ENCODE data around the gene PEX26.
"Not testable (repeated sequence)": the region's sequence is repeated elsewhere in the genome, so short reads cannot be mapped to it uniquely, and the experiment has no call there.

Gene PEX26

DNA sequence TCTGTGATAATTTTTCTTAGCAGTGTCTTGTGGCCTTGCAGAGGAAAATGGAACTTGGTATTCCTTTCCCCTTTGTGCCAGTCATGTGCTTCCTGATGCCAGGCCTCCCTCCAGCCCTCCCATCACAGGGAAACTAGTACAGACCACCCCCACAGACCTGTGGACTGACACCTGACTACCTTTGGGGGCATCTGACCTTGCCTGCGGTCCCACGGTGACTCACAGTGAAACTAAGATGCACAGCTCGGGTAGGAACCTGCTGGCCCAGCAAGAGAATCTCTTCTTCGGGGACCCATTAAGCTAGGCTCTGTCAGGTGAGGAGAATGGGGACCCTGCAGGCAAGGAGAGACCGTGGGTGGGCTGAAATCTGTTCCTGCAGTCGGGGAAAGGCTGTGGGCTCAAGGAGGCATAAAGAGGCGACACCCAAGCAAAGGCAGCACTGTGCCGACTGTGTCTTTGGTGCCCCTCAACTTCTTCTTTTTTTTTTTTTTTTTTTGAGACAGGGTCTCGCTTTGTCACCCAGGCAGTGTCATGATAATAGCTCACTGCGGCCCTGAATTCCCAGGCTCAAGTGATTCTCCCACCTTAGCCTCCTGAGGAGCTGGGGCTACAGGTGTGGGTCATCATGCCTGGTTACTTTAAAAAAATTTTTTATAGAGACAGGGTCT lies 20.8 kb upstream of the PEX26 start:
- no peak for DNase-seq (ENCODE audit: low read depth)

DNA sequence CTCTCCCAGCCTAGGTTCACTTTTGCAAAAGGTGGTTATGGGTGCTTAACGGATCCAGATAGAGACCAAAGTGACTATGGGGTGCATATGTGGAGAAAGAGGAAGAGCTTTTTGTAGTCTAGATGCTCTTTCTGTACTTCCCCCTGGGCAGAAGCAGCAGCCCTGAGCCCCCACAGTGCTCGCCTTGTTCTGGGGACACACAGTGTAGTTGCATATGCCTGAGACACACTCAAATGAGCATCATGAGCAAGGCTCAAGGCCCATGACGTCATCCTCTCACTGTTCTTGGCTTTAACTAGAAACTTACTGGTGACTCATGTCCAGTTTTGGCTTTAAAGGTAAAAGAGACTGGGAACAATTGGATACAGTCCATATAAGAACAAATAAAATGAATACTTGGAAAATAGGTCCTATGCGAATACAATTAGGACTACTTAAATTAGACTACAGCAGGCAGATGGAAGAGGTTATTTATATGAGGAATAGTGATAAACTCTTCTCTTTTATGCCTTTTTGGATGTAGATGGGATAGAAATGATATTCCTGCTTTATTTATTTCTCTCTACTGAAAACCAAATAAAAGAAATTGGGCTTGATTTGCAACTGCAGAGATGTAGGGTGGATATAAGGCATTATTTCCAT lies 20.1 kb upstream of the PEX26 start:
- peak; percentile 94 for DNase-seq (ENCODE audit: low read depth)

DNA sequence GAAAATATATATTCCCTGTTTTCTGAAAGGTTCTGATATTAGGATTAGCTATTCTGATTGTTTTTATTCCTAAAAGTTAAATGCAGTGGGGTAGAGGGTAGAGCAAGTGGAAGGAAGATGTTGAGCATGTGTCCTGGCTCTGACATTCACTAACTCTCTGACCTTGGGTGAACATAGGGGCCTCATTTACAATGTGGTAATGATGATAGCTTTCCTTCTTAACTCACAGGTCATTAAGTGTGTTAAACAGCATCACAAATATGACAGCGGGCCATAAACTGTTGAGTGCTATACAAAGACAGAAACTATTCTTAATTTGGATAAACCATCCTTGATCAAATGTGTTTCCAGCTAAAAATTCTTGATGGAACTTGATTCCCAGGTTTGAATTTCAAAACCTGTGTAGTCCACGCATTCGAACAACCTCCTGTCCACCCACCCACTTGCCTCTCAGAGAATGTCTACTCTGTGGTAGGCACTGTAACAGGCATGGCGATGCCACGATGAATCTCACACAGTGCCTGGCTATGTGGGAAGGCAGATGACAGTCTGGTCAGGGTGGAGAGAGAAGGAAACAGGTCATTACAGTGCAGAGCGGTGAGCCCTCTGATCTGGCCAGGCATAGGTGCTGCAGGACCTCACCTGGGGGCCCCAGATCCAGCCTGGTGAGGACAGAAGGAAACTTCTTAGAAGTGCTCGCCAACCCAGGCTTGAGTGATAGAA lies 19.3 kb upstream of the PEX26 start:
- DNase-seq (ENCODE audit: low read depth) = no peak

DNA sequence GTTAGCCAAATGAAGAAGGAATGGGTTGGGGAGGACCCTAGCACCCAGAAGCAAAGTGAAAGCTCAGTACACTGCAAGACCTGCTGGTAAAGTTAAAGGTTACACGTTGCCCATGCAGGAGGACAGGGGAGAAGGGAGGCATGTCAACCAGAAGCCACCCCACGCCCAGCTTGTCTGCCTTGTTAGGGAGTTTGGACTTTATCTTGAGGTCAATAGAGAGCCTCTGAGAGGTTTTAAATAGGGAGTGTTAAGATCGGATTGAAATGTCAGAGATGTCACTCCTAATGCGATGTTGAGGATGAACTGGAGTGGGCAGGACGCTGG lies 18.7 kb upstream of the PEX26 start:
- no peak for DNase-seq (ENCODE audit: low read depth)

DNA sequence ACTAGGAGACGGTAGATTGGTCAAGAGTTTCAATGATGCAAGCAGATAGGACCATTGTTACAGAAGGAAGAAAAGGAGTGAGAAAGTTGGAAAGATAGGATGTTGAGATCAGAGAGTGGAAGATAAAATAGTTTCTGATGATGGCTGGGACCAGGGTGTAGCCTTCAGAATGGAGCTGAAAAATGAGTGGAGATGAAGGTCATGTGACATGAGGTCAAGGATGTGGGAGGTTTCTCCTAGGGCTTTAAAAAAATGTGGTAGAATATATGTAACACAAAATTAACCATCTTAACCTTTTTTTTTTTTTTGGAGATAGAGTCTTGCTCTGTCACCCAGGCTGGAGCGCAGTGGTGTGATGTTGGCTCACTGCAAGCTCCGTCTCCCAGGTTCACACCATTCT lies 18.3 kb upstream of the PEX26 start:
- no peak for DNase-seq (ENCODE audit: low read depth)

DNA sequence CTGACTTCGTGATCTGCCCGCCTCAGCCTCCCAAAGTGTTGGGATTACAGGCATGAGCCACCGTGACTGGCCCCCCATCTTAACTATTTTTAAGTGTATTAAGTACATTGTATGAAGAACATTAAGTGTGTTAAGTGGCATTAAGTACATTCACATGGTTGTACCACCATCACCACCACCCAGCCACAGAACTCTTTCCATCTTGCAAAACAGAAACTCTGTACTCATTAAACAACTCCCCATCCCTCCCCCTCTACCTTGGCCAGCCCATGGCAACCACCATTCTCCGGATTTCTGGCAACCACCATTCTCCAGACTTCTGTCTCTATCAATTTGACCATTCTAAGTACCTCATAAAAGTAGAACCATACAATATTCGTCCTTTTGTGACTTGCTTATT lies 17.8 kb upstream of the PEX26 start:
- DNase-seq (ENCODE audit: low read depth) = no peak

DNA sequence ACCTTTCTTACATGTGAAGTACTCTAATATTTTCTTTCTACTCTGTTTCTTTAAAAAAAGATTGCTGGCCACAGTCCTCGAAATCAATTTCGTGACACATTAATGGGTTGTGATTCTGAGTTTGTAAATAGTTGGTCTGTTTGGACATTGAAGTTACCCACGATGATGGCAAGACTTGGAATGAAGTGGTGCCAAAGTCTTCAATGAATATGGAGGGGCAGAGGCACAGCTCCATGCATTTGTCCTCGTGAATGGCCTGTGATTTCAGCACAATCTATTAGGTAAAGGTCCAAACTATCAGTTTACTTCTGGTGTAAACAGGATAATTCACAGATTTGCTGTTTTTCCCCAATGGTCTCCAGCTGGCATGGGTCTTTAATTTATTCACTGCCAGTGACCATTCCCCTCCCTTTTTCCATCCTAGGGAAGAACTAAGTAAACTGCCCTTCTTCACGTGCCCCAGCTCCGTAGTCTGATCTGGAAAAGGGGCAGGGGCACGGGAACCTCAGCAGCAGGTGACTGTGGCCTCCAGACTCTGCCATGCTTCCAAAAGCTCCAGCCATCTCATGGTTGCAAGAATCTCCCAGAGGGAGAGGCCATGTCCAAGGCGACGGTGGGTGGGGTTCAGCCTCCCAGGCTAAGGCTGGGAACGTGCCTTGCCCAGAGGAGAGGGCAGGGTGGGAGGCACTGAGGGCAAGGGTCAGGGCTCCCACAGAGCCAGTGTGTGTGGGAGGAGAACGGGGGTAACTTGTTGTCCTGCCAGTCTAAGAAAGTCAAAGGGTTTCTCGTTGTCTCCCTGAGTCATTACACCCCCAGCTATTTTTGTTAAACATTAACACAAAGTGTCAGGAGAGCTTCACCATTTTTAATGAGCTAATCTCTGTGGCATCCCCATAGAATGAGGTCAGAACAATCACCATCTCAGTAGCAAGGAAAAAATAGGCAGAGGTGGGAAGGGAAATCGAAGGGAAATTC lies 16.9 kb upstream of the PEX26 start:
- DNase-seq (ENCODE audit: low read depth) = no peak

DNA sequence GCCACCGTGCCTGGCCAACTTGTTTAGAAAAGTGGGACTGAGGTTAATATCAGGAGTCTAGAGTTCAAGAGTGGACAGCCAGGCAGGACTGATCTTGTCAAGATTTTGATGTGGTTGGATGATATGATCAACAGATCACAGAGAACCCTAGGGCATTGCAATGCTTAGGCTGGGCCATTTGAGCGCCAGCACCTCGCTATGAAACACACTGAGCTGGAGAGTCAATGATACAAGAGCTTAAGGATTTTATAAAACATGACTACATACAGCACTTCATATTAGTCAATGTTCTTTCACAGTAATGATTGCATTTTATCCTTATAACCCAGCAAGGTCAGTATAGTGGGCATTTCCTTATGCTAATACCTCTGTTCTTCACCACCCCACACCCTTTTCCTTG lies 15.4 kb upstream of the PEX26 start:
- DNase-seq (ENCODE audit: low read depth) = no peak

DNA sequence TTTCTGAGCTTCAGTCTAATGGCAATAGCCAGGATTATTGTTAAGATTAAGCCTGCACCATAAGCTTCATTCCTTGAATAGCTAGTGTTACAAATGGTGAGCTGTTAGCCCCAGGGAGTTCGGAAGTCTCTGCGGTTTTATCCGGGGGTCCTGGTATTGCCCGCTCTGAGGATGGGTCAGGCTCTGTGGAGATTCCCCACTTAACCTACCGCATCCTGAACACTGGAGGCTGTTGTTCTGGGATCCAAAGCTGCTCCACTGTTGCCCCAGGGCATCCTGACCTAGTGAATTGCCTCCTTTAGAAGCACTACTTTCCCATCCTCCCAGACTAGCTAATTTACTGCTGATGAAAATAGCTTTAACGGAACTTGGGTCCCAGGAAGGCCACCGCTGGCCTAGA lies 14.5 kb upstream of the PEX26 start:
- no peak for DNase-seq (ENCODE audit: low read depth)

DNA sequence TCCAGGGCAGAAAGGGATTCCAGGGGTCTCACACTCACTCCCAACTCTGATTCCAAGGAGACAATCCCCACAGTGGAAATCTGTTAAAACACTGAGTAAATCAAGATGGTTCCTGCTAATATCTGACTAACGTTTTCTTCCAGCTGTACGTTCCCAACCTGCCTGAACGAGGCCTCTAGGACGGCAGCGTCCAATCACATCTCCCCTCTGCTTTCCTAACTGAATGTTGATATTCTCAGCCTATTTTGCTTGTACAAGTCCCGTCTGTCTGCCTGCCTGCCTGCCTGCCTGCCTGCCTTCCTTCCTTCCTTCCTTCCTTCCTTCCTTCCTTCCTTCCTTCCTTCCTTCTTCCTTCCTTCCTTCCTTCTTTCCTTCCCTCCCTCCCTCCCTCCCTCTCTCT lies 14.1 kb upstream of the PEX26 start:
- DNase-seq (ENCODE audit: low read depth) = not testable (repeated sequence)

DNA sequence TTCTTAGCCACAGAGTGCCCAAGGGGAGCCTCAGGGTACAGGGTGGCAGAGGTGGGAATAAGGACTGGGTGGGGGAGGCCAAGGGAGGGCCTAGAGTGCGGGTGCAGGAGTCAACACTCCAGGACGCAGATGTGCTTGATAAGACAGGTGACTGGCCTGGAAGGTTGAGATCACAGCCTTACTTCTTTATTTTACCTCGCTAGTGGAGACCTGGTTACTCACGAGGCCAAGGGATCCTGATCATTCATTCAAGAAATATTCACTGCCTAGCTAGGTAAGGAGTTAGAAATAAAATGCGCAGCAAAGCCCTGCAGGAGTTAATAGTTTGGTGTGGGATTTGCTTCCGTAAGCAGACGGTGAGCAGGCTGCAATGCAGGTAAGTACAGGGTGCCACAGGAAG lies 13.2 kb upstream of the PEX26 start:
- DNase-seq (ENCODE audit: low read depth) = no peak

DNA sequence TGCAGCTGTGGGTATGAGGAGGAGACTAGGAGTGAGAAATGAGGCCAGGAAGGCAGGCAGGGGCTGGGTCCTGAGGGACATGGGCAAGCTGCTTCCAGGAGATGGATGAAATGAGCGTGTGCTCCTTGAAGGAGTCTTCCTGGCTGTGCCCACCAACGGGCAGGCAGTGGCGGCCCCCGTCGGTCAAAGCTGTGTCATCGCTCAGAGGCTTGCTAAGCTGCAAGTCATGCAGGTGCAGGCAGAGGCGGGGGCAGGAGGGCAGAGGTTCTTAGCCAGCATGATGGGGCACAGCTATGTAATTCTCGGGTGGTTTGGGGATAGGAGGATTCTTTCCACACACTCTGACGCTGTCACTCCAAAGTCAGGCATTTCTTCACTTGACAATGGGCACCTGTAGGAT lies 12.5 kb upstream of the PEX26 start:
- DNase-seq (ENCODE audit: low read depth) = no peak

DNA sequence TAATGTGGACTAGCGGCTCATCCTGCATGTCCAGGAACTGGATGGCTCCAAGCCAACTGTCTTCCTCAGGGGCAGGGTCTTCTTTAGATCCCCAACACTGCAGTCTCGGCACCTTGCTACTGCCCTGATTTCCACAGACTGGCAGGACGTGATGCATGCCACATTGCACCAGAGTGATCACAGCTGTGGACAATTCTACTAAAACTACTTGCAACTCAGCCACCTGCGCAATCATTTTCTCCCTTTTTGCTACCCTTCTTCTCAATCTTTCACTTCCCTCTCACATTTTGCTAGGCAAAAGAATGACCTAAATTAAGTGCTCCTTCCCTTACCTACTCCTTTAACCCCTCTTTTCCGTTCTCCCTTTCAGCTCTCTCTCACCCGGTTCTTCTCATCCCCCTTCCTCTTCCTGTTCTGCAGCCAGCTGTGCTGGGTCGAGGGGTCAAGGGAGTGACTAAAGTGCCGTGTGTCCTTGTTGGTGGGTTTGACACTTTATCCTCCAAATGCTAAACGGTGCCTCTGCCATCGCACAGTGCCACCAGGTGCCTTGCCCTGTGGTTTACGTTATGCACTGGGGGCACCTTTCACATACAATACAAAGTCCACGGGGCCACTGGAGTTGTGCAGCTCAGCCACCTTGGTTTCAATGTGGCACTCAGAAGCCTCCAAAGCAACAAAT lies 11.5 kb upstream of the PEX26 start:
- DNase-seq (ENCODE audit: low read depth) = no peak

DNA sequence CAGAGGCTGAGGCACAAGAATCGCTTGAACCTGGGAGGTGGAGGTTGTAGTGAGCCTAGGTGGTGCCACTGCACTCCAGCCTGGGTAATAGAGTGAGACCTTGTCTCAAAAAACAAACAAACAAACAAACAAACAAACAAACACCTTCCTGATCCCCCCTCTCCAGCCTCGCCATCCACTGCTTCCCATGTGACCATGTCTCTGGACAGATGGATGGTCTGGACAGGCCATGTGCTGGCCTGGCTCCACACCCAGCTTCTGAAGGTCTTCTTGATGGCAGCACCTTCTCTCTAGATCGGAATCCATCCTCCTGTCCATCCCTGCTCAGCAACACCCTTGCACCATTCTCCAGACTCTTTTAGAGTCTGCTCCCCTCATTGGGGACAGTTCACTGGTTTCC lies 10.7 kb upstream of the PEX26 start:
- no peak for DNase-seq (ENCODE audit: low read depth)

DNA sequence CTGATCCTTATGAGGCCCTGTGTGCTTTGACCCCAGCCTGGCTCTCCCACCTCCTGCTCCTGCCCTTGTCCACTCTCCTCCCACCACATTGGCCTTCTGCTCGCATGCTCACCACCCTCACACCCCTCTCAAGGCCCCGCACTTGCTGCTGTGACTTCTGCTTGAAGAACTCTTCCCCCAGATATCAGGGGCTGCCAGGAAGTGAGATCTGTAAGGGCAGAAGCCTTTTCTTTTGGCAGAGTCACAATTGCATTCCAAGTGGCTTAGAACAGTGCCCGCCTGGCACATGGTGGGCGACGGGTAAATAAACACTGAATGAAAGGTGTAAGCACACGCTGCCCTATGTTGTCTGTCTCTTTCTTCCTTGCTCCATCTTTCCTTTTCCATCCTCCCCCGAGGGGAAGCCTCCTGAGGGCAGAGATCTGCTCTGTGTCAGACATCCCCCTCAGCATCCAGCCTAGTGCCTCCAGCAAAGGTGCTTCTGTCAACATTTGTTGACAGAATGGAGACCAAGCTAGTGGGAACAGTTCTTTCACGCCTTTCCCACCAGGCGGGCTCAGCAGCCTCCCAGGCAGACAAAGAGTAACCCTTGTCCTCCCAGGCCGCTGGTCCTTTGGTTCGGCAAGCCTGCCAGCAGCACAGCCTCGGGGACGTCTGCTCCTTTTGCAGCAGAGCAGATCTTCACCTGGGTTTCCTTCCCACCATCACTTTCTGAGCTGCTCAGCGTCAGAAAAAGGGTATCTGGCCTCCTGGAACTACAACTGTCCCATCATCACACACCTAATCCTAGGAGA lies 10.0 kb upstream of the PEX26 start:
- peak; percentile 8 for DNase-seq (ENCODE audit: low read depth)

DNA sequence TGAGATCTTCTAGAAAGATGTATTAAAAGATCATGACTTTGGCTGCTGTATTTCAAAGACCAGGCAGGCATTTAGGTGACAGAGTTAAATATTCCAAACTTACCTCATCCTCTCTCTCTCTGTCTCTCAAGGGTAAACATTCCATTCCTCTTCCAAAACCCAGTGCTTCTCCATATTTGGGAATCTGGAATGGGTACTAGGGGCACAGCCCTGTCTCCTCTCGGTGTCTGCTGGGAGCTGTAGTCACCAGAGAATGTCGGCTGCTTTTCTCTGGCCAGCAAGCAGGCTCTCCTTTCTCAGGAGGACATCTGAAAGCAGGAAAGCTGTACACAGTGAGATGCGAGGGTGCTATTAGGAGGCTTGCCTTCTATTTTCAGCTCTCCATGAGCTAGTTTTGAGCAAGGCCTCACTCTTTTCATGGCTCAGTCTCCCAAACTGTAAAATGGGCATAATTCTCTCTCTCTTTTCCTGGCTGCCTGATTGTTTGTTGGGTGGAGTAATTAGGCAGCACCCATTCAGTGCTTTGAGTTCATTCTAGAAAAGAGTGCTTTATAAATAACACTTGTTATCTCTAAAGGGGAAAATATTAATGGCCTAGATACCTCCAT lies 9.3 kb upstream of the PEX26 start:
- DNase-seq (ENCODE audit: low read depth) = peak; percentile 45

DNA sequence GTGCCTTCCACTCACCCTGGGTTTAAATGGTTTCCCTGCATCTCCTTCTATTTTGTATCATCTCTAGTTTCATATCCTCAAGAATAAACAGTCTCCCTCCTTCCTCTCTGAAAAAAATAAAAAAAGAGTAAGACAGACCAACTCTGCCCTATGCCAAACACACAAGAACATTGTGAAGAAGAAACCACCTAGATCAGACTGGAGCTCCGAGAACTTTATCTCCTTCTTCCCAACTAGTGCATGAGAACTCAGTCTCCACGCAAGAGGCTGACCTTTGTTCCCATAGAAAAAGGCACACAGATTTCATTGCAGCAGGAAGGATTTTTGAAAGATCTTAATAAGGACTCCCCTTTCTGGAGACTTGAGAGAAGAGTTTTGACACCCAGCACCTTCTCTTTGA lies 8.7 kb upstream of the PEX26 start:
- DNase-seq (ENCODE audit: low read depth) = no peak

DNA sequence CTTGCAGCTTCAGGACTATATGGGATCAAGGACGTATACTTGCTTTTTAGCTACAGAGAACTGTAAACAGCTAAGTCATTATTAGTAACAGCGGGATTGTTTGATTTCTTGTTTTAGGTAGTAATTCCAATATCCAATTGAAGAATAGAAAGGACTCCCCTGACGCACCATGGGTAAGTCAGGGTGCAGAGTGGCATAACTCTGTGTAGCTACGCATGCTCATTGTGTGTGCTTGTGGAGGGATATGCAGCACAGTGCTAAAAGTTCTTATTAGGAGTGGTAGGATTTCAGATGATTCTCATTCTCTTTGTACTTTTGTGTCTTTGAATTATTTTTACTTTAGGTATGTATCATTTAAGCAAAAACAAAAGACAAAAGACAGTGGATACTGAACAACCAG lies 7.7 kb upstream of the PEX26 start:
- DNase-seq (ENCODE audit: low read depth) = no peak

DNA sequence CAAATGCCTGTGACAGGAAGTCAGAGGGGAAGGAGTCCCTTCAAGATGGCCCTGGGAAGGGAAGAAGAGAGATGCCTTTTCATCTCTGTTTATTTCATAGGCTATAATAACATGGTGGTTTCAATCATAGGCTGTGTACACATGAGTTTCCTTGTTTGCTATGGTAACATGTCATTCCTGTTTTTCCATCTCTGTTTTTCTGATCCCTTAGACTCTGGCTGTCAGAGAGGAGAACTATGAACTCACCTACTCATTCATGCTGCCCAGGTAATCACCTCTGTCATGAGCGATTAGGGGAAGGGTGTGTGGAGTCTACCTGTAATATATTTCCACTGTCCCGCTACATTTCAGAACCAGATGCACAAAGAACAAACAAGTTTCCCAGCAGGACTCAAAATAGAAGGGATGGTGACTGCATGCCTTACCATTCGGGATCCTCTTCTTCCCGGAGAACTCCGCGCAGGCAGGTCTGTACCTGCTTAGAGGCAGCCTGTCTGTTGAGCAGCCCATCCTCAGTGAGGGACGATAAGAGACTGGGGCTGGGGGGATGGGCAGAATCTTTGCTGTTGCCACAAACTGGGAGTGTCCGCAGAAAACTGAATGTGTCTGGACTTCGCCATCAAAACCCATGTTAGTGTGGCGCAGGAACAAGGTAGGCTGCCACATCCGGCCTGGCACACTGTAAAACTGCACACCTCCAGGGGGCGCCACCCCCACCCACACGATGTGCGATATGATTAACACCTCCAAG lies 7.1 kb upstream of the PEX26 start:
- no peak for DNase-seq (ENCODE audit: low read depth)
